CMK (cell line): ENCODE results near the gene PSPN.
A peak's percentile ranks its signal among the peaks of the same experiment; 100 is the strongest.
"Not testable (repeated sequence)": the region's sequence is repeated elsewhere in the genome, so short reads cannot be mapped to it uniquely, and the experiment has no call there.

Source experiments
- DNase-seq: peaks from one replicate; pipeline ENCODE4 v3.0.0-alpha.2; 2010; ENCODE audit warnings: low read depth

Gene PSPN

DNA sequence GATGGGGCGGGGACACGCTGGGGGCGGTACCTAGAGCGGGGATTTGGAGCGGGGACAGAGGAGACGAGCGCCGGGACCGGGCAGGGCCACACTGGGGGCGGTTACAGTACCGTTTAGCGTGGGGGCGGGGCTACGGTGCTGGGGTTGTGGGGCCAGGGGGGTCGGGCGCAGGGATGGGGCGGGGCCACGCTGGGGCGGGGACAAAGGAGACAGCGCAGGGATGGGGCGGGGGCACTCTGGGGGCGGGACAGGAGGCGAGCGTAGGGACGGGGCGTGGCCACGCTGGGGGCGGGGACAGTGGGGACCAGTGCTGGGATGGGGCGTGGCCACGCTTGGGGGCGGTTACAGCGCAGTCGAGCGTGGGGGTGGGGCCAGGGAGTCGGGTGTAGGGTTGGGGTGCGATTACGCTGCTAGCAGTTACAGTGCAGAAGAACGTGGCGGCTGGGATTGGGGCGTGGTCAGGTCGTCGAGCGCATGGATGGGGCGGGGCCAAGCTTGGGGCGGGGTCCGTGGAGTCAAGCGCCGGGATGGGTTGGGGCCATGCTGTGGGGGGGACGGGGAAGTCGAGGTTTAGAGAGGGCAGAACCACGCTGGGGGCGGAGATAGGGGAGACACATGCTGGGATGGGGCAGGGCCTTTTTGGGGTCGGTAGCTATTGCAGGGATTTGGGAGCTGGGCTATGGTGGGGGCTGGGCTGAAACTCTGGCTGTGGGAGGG is 2.5 kb downstream of the PSPN start:
- DNase-seq = peak; percentile 96

DNA sequence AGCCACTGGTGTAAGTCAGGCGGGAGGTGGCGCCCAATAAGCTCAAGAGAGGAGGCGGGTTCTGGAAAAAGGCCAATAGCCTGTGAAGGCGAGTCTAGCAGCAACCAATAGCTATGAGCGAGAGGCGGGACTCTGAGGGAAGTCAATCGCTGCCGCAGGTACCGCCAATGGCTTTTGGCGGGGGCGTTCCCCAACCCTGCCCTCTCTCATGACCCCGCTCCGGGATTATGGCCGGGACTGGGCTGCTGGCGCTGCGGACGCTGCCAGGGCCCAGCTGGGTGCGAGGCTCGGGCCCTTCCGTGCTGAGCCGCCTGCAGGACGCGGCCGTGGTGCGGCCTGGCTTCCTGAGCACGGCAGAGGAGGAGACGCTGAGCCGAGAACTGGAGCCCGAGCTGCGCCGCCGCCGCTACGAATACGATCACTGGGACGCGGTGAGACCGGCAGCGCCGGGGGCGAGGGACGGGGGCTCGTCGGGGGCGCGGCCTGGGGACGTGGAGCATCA is 3.1 kb downstream of the PSPN start, which contains the start of gene ALKBH7:
TSS of gene ALKBH7 (plus strand) at position 201 of the 502 bp plus-strand sequence. CDS start at position 228, 27 bp downstream.
- DNase-seq = peak; percentile 100

DNA sequence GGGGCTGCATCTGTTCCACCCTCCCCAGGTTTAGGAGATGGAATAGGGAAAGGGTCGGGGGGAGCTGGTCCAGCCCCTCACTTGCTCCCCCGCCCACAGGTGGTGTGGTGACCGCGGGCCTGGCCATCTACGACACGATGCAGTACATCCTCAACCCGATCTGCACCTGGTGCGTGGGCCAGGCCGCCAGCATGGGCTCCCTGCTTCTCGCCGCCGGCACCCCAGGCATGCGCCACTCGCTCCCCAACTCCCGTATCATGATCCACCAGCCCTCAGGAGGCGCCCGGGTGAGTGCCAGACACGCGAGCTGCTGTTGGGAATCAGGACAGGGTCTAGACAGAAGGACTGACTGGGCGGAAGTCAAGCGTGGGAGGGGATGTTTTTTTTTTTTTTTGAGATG is 11.4 kb downstream of the PSPN start:
- no peak for DNase-seq

DNA sequence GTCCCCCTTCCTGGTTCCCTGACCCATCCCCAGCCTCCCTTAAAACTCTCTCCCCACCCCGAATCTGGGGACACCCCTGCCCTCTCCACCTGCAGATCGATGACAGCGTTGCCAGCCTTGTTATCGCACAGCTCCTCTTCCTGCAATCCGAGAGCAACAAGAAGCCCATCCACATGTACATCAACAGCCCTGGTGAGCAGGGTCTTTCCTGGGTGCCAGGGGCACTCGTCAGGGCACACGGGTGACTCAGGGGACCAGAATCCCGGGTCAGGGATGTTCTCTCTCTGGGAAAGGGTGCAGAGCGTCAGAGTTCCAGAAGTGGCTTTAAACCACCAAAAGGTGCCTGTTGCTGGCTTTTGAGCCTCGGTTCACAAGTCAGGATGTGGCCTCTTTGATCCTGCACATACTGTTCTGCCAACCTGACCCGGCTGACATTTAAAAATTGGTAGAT is 13.4 kb downstream of the PSPN start:
- DNase-seq = no peak

DNA sequence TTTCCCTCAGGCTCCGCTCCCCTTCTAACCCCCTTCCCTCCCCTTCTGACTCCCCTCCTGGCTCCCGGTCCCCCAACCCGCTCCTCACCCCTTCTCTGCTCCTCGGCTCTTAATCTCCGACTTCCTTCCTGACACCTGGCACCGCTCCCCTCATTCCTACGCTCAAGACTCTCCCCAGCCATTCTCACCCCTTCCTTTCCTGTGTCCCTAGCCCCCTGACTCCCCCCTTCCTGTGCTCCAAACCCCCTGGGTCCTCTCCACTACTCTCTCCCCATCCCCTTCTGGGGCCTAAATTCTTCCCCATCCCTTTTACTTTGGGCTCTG is 13.7 kb downstream of the PSPN start:
- DNase-seq = no peak

DNA sequence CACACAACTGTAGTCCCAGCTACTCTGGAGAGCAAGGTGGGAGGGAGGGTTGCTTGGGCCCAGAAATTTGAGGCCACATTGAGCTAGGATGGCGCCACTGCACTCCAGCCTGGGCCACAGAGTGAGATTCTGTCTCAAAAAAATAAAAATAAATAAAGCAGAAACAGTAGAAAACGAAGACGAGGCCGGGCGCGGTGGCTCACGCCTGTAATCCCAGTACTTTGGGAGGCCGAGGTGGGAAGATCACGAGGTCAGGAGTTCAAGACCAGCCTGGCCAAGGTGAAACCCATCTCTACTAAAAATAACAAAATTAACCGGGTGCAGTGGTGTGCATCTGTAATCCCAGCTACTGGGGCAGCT is 14.9 kb downstream of the PSPN start:
- DNase-seq = not testable (repeated sequence)

DNA sequence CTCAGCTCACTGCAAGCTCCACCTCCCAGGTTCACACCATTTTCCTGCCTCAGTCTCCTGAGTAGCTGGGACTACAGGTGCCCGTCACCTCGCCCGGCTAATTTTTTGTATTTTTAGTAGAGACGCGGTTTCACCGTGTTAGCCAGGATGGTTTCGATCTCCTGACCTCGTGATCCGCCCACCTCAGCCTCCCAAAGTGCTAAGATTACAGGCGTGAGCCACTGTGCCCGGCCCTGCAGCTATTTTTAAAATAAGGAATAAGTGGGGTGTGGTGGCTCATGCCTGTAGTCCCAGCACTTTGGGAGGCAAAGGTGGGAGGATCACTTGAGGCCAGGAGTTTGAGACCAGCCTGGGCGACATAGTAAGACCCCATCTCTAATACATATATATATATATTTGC is 15.3 kb downstream of the PSPN start:
- not testable (repeated sequence) for DNase-seq

DNA sequence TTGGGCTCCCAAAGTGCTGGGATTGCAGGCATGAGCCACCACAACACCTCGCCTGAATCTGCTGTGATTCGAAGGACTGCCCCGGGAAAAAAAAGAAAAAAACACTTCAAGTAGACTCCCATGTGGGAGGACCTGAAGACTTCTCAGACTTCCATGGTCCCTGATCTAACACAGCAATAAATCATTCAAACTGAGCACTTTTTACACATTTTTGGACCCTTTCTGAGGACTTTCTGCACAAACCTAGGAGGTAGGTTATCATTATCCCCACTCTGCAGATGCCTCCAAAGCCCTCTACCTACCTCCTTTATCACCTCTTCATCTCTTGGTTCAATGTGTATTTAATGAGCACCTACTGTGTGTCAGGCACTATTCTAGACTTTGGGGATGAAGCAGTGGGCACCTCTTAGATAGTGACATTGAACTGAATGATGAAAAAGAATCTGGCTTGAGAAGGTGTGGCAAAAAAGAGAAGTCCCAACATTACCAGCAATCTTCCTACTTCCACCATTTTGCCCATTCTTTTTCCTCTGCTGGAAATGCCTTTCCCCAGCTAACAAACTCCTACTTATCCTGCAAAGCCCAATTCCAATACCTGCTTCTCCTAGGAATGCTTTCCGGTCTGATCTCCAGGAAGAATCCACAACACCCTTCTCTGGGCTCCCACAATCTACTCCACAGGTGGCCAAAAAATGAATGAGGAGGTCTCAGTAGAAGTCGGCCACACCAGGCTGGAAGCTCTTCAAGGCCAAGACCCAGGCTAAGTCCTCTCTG is 16.0 kb downstream of the PSPN start:
- no peak for DNase-seq

DNA sequence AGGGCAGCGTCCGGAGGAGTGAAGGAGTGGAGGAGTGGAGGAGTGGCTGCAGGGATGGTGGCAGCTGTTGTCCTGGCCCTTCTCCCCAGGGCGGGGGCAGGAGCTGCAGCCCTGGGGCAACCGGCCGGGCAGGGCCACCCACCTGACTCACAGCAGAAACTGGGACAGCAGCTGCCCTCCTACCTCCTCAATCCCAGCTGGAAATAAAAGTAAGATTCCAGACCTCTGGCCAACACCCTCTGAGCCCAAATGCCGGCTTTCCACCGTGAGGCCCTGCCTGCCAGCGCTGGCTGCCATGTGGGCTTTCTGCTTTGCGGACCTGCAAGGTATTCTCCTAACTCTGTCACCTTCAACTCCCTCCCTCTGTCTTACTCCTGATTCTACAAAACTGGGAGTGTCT is 17.7 kb downstream of the PSPN start:
- DNase-seq = no peak

DNA sequence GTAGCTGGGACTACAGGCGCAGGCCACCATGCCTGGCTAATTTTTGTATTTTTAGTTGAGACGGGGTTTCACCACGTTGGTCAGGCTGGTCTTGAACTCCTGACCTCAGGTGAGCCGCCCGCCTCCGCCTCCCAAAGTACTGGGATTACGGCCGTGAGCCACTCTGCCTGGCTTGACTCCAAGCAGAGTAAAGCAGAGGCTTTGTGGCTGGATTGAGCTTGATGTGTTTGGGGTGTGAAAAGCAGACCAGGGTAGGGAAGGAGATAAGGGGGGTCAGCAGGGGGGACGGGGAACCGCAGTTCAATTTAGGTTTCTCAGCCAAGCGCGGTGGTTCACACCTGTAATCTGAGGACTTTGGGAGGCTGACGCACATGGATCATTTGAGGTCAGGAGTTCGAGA is 18.6 kb downstream of the PSPN start:
- no peak for DNase-seq

DNA sequence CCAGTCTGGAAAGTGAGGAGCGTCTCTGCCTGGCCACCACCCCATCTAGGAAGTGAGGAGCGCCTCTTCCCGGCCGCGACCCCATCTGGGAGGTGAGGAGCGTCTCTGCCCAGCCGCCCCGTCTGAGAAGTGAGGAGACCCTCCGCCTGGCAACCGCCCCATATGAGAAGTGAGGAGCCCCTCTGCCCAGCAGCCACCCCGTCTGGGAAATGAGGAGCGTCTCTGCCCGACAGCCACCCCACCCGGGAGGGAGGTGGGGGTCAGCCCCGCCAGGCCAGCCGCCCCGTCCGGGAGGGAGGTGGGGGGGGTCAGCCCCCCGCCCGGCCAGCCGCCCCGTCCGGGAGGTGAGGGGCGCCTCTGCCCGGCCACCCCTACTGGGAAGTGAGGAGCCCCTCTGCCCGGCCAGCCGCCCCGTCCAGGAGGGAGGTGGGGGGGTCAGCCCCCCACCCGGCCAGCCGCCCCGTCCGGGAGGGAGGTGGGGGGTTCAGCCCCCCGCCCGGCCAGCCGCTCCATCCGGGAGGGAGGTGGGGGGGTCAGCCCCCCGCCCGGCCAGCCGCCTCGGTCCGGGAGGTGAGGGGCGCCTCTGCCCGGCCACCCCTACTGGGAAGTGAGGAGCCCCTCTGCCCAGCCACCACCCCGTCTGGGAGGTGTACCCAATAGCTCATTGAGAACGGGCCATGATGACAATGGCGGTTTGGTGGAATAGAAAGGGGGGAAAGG is 20.3 kb downstream of the PSPN start:
- not testable (repeated sequence) for DNase-seq

DNA sequence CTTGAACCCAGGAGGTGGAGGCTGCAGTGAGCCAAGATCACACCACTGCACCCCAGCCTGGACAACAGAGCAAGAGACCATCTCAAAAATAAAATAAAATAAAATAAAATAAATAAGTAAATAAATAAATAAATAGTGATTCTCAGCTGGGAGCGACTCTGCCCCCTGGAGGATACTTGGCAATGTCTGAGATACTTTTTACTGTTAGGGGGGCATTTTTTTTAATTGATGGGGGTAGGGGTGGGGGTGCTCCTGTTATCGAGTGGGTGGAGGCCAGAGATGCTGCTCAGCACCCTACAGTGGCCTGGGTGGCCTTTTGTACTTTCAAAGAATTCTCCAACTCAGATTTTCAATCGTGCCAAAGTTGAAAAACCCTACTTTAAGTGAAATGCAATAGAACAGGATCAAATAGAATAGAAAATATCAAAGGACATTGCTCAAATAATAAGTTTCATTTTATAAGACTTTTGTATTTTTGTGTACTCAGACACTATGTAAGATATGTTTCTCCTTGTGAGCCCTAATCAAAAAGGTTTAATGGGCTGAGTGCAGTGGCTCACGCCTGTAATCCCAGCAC is 21.5 kb downstream of the PSPN start:
- no peak for DNase-seq

DNA sequence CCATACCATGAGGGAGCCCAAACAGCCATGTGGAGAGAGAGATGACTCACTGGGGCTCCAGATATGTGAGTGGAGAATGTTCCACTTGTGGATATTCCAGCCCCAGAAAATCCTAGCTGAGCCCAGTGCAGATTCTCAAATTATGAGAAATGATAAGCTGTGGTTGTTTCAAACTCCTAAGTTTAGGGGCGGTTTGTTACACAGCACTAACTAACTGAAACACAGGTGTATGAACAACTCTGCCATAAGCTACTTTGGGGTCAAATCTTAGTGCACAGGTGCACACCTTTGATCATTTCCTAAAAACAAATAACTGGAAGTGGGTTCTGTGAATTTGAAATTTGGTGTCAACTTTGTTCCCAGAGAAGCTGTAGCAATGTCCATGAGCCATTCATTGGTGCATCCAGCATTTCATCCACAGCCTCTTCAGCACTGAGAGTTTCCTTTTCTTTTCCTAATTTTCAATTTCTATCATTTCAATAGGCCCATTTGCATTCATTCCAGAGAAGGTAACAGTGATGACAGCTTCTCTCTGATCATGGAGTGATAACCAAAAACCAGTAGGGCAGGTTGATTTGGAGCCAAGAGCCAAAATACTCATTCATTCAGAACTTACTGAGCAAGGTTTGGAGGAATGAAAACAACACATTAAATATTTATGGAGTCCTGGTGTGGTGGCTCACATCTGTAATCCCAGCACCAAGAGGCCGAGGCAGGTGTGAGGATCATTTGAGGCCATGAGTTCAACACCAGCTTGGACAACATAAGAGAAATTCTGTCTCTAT is 23.2 kb downstream of the PSPN start:
- DNase-seq = no peak

DNA sequence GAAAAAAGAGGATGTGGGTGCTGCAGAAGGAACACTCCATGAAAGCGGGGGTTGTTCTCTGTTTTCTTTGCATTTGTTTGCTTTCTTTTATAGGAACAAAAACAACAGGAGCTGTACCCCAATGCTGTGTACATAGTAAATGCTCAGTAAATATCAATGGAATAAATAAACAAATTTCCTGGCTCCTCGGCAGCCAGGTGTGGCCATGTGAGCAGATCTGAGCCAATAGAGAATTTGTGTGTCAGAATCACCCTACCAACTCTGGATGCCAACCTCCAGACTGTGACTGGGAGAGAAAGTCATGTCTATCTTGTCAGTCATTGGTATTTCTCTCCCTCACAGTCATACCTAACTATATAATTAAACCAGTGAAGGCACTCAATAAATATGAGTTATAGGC is 25.0 kb downstream of the PSPN start:
- no peak for DNase-seq

DNA sequence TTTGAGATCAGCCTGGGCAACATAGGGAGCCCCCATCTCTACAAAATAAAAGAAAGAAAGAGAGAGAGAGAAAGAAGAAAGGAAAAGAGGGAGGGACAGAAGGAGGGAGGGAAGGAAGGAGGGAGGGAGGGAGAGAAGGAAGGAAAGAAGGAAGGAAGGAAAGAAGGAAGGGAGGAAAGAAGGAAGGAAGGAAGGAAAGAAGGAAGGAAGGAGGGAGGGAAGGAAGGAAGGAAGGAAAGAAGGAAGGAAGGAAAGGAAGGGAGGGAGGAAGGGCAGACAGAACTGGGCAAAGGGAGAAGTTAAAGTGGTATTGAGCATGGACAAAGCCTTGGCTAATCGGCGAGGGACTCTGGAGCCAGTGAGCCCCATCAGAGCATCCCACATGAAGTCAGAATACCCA is 26.5 kb downstream of the PSPN start:
- not testable (repeated sequence) for DNase-seq

DNA sequence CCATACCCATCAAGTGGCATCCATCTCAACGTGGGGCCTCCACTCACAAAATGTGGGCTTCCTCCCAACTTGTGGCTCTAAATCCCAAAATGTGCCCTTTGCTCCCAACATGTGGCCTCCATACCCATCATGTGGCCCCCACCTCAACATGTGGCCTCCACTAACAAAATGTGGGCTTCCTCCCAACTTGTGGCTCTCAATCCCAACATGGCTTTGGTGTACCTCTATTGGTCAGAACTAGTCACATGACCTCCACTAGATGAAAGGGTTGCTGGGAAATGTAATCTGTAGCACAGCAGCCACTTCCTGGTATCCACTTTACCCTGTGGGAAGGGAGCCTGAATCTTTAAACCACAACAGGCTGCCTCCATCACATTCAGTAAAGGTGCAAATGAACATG is 32.3 kb downstream of the PSPN start:
- no peak for DNase-seq

DNA sequence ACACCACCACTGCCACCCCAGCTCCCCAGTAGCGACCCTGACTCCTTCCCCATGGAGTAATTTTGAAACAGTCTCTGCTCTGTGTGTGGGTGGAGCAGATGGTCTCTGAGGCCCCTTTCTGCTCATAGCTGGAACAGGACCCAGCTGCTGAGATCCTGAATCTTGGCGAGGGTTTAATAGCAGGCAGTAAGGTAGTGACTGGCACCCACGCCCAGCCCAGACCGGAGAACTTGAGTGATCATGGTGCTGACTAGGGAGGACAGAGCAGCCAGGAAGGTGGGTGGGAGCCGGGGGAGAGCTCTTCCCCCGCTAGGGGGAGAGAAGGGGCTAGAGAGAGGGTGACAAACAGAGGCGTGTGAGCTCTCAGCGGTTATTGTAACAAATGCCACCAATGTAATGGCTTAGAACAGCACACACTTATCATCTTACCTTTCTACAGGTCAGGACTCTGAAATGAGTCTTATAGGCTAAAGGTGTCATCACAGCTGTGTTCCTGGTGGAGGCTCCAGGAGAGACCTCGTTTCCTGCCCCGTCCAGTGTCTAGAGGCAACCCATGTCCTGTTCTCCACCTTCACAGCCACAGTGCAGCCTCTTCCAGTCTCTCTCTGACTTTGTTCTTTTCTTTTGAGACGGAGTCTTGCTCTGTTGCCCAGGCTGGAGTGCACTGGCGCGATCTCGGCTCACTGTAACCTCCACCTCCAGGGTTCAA is 35.1 kb downstream of the PSPN start:
- DNase-seq = no peak

DNA sequence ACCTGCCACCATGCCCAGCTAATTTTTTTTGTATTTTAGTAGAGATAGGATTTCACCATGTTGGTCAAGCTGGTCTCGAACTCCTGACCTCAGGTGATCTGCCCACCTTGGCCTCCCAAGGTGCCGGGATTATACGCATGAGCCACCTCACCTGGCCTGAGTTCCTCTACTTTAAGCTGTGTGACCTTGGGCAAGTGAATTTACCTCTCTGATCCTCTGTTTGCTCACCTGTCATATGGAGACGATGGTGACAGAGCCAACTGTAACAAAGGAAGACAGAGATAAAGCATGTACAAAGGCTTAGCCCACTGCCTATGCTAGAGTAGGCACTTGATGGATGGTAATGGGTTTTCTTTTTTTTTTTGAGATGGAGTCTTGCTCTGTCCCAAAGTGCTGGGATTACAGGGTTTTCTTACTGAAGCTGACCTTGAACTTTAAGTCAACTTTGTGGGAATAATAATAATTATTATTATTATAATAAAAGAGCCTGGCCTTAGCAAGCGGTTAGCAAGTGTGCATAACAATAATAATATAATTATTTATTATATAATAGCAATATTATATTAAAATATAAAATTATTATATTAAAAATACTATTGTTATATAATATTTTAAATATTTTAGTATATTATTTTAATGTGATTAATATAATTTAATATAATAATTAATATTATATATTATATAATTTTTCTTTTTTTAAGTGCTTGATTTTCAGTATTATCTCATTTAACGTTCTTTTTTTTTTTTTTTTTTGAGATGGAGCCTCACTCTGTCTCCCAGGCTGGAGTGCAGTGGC is 41.0 kb downstream of the PSPN start:
- no peak for DNase-seq

DNA sequence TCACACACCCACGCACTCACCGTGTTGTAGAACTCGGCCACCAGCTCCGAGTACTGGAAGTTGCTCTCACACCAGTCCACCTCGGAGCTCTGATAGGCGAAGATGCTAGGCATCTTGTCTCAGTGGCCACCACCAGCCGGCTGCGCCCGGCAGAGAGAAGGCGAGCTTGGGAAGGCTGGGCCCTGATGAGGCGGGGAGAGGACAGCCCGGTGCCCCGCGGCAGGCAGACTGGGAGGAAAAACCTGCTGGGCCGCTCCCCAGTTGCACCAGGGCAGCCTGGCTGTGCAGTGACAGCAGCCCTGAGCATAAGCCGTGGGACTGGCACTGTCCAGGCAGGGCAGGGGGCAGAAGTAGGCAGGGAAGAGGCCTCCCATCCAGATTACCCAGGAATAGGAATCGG is 42.3 kb downstream of the PSPN start, which contains the start of gene ACER1:
TSS of gene ACER1 (minus strand) at position 174 of the 400 bp plus-strand sequence. CDS start at position 113, 61 bp downstream.
- DNase-seq = no peak

DNA sequence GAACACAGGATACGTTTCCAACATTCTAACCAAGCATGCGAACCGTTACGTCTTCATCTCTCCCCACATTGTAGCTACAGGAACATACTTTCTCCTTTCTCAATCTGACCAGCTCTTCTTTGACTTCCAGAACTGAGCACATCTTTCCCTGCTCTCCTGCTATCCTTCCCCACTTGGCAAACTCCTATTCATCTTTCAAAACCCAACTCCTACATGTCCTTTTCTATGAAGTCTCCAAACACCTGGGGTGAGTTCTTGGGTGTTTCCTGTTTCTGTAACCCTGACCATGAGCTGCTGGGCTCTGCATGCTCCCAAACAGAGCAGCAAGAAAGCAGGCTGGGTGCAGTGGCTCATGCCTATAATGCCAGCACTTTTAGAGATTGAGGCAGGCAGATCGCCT is 48.9 kb downstream of the PSPN start:
- DNase-seq = no peak
